ENCODE data around the gene ICAM5.

GRCh38 chr19:10290357-10290875, 664 bp downstream of the ICAM5 start:
- TF ChIP-seq, protein P1, sequence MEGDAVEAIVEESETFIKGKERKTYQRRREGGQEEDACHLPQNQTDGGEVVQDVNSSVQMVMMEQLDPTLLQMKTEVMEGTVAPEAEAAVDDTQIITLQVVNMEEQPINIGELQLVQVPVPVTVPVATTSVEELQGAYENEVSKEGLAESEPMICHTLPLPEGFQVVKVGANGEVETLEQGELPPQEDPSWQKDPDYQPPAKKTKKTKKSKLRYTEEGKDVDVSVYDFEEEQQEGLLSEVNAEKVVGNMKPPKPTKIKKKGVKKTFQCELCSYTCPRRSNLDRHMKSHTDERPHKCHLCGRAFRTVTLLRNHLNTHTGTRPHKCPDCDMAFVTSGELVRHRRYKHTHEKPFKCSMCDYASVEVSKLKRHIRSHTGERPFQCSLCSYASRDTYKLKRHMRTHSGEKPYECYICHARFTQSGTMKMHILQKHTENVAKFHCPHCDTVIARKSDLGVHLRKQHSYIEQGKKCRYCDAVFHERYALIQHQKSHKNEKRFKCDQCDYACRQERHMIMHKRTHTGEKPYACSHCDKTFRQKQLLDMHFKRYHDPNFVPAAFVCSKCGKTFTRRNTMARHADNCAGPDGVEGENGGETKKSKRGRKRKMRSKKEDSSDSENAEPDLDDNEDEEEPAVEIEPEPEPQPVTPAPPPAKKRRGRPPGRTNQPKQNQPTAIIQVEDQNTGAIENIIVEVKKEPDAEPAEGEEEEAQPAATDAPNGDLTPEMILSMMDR (IDR thresholded peaks at IDR 0.05; ENCODE audit: low read depth, low read length) = no peak
- TF ChIP-seq MAX (IDR thresholded peaks at IDR 0.05; ENCODE audit: low read depth, low read length) (no peak), POLR2A (IDR thresholded peaks at IDR 0.05; ENCODE audit: extremely low read depth, insufficient read length) (no peak)
